GM12801 (cell line): ENCODE measurements around the gene QRFP.

Experiments used
- CTCF ChIP-seq: IDR thresholded peaks from one replicate; pipeline ENCODE4 v1.5.1; 2011; ENCODE audit warnings: control low read depth; ENCODE audit not compliant: insufficient read length; ENCODE audit errors: extremely low read depth

QRFP gene

GRCh38 chr9:130884111-130884531 is 12.5 kb downstream of the QRFP start:
- no peak for TF ChIP-seq CTCF

GRCh38 chr9:130883479-130883878 is 13.1 kb downstream of the QRFP start:
- TF ChIP-seq CTCF, result no peak

- no peak for TF ChIP-seq CTCF
Measured at GRCh38 chr9:130882696-130883225, 13.9 kb downstream of the QRFP start.

GRCh38 chr9:130881516-130881915 is 15.1 kb downstream of the QRFP start:
- no peak for TF ChIP-seq CTCF

GRCh38 chr9:130880599-130881220 is 15.9 kb downstream of the QRFP start:
- no peak for TF ChIP-seq CTCF

GRCh38 chr9:130879863-130880411 is 16.7 kb downstream of the QRFP start:
- no peak for TF ChIP-seq CTCF

GRCh38 chr9:130878295-130878694 is 18.3 kb downstream of the QRFP start:
- TF ChIP-seq CTCF, result no peak
